ENCODE data around the gene LZTS2.

DNA sequence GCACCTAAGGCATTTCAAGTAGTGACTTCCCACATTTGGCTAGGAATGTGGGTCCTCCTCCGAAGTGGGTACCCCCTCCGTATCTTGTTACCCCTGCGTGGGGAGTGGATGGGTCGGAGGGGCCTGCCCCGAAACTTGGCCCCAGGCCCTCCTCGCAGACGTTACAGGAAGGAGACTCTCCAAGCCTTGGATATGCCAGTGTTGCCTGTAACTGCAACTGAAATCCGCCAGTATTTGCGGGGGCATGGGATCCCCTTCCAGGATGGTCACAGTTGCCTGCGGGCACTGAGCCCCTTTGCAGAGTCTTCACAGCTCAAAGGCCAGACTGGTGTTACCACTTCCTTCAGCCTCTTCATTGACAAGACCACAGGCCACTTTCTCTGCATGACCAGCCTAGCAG, 11.4 kb upstream of the LZTS2 start:
- TF ChIP-seq, protein P1, sequence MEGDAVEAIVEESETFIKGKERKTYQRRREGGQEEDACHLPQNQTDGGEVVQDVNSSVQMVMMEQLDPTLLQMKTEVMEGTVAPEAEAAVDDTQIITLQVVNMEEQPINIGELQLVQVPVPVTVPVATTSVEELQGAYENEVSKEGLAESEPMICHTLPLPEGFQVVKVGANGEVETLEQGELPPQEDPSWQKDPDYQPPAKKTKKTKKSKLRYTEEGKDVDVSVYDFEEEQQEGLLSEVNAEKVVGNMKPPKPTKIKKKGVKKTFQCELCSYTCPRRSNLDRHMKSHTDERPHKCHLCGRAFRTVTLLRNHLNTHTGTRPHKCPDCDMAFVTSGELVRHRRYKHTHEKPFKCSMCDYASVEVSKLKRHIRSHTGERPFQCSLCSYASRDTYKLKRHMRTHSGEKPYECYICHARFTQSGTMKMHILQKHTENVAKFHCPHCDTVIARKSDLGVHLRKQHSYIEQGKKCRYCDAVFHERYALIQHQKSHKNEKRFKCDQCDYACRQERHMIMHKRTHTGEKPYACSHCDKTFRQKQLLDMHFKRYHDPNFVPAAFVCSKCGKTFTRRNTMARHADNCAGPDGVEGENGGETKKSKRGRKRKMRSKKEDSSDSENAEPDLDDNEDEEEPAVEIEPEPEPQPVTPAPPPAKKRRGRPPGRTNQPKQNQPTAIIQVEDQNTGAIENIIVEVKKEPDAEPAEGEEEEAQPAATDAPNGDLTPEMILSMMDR (conservative IDR thresholded peaks at IDR 0.05; ENCODE audit: low read depth, low read length), result no peak
- TF ChIP-seq EZH2 (IDR thresholded peaks at IDR 0.05; ENCODE audit: borderline replicate concordance, low read depth, low read length, poor library complexity, severe bottlenecking), result no peak
